ENCODE data around the gene EYS.

EYS gene

DNA sequence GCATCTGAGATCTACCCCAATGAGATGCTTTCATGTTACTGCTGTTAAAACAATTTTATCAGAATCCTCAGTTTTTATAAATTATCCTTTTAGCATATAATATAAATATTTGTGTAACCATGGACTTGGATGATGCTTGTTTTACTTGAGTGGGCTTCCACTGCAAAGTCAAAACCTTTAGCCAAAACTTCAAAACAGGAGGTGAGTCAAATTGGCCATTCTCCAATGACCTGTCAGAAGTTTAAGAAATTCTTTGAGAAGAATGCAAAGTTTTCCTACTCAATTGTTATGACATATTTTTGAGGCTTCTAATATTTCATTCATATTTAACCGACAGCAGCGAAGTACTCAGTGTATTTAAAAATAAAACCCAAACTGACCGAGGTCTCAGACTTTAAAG lies 507.9 kb downstream of the EYS start:
- no peak for DNase-seq

- no peak for DNase-seq
Measured at GRCh38 chr6:65191471-65191870, 515.6 kb downstream of the EYS start.

GRCh38 chr6:65189236-65189881 lies 517.7 kb downstream of the EYS start:
- no peak for DNase-seq

- DNase-seq = no peak
Measured at GRCh38 chr6:65186826-65187225, 520.2 kb downstream of the EYS start.

GRCh38 chr6:65182681-65183080 lies 524.3 kb downstream of the EYS start:
- no peak for DNase-seq

- no peak for DNase-seq
Measured at GRCh38 chr6:65170273-65170672, 536.8 kb downstream of the EYS start.

- no peak for DNase-seq
Measured at GRCh38 chr6:65161661-65162060, 545.4 kb downstream of the EYS start.

GRCh38 chr6:65157025-65157424 lies 550.0 kb downstream of the EYS start:
- DNase-seq = no peak

GRCh38 chr6:65155083-65155482 lies 551.9 kb downstream of the EYS start:
- DNase-seq = no peak

DNA sequence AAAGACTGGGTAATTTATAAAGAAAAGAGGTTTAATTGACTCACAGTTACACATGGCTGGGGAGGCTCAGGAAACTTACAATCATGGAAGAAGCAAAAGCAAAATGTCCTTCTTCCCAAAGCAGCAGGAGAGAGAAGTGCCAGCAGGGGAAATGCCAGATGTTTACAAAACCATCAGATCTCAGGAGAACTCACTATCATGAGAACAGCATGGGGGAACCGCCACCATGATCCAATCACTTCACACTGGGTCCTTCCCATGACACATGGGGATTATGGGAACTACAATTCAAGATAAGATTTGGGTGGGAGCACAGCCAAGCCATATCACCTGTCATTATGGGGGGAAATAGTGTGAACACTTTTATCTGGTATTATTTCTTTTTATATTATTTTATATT lies 557.2 kb downstream of the EYS start:
- DNase-seq = no peak

GRCh38 chr6:65148839-65149238 lies 558.2 kb downstream of the EYS start:
- DNase-seq = no peak

DNA sequence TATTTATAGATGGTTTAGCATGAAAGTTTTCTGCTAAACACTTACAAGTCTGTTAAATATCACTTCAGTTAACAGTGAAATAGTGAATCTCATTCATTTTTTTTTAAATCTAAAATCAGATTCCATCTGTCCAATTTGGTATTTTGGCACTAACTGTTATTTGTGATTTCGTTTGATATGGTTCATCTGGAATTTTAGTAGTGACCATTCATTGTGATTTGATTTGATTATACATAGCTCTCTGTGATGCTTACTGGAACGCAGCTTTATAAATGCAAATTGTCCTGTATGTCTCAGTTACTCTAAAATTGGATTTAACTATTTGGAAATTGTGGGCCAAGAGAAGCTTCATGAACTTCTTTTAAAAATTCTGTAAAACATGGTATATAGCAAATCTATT lies 571.5 kb downstream of the EYS start:
- DNase-seq = no peak

GRCh38 chr6:65126667-65127066 lies 580.4 kb downstream of the EYS start:
- no peak for DNase-seq

GRCh38 chr6:65123521-65123920 lies 583.5 kb downstream of the EYS start:
- DNase-seq = no peak

GRCh38 chr6:65117817-65118409 lies 589.1 kb downstream of the EYS start:
- no peak for DNase-seq

DNA sequence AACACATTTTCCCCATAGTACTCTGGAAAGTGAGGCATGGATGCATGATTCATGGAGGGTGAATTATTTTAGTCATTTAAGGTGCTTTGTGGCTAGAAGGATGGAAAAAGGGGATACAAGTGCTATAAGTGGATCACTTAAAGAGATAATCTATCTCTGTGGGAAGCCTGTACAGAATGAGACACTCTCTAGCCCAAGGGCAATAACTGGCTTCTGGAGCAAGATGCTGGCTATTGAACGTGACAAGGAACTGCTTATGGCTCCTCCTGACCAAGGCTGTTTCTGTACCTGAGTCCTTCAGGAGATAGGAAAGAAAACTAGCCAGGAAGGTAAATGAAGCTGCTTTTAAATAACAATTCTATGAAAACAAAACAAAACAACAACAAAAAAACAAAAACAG lies 590.7 kb downstream of the EYS start:
- DNase-seq = no peak

DNA sequence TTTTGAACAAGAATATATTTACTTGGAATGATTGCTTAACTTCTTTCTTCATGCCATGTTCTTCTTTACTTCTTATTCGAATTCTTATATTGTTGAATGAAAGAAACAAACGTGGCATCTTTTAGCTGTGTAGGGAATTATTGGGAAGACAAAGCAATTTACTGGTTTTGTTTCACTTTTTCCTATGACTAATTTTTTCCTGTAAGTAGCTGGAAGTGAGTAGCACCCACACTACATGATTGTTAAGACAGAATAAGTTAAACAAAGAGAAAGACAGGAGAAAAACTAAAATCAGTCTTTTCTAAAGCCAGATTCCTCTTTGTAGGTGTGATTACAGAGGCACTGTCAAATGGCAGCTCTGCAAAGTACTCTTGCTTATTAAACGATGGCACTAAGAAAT lies 593.4 kb downstream of the EYS start:
- DNase-seq = no peak

DNA sequence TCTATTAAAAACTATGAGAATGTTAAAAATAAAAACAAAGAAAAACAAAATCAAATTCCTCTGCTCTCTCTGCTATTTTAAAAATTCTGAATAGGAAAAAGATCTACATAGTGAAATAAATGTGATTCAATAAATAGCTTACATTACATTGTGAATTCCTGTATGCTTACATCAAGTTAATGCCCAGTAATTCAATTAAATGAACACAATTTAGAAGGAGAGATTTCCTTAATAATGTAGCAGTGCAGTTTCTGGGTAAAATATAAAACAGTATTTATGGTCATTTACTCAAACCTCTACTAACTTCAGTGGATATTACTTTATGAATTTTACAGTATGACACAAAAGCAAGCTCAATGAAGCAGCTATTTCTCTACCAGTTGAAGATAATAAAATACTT lies 594.6 kb downstream of the EYS start:
- no peak for DNase-seq

- no peak for DNase-seq
Measured at GRCh38 chr6:65110031-65110430, 597.0 kb downstream of the EYS start.

DNA sequence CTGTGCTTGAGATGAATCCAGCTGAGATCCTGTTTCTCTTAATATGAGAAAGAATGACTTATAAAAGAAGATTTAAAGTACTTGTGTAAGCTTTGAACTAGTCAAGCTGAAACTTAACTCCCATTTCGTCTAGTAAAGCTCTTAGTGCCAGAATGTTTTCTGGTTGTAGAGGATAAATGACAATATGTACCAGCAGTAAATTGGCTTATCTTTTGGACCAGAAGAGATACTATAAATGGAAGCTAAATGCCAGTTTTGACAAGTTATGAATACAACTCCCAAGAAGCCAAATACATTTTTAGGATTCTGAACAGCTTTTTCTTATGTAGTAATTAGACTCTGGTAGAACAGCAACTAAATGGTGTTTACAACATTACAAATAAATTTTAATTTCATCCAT lies 608.7 kb downstream of the EYS start:
- no peak for DNase-seq

DNA sequence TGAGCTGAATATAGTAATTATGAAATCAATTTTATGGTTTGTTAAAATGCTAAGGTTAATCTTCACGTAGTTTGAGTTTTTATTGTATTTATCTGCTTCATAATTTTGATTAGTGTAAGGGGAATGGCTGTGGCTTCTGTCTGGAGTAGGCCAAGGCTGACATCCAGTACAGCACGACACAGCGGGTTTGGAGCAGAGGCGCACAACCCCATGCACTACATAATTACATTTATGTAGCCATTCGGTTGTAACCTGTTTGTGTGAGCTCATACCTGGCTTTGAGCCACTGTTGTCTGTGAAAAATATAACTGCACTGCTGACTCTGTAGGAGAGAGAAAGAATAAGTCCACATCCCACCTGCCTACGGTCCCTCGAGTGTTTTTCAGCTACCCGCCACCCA lies 615.5 kb downstream of the EYS start:
- no peak for DNase-seq

- DNase-seq = no peak
Measured at GRCh38 chr6:65088575-65088974, 618.5 kb downstream of the EYS start.

DNA sequence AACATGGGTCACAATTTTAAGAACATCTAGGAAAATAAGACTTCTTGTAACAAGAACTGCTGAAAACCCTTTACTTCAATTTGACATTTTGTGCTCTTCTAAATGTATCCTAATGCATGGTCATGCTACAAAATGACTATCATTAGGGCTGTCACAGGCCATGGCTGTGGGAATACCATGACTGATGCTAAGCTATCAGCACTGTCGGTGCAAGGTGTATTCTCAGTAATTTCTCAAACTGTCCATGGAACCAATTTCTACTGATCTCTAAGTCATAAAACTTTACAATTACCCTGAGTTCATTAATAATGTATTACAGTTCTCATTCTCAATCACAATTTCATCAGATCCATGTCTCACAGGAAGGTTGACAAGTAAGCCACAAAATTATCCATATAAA lies 625.3 kb downstream of the EYS start:
- no peak for DNase-seq

DNA sequence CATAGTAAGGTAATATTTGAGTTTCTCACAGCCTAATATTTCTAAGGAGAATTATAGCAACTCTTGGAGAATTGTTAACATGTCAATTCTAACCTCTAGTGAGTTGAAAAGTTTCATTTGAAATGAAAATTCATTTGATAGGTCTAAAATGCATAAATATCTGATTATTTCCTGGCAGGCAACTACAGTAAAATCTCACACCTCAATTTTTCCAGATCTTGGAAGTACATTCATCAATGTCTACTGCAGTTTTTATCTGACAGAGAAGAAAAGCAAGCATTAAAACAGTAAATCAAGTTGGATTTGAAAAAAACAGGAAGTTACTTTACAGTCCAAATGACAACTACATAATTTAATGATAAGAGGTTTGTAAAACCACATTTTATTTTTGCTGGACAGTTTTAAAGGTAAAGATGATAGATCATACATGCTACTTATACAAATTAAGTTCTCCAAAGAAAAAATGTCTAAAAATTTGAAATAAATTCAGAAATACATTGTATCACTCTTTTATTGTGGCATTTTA lies 631.3 kb downstream of the EYS start:
- no peak for DNase-seq

- DNase-seq = no peak
Measured at GRCh38 chr6:65072500-65072899, 634.5 kb downstream of the EYS start.
